DMS 273 treated with DMSO at 0.1 percent for 48 hours (cell line): ENCODE measurements around the gene DHX8.

ENCODE experiments used
- DNase-seq: peaks from one replicate; lab custom pipeline; 2025; lab: John Stamatoyannopoulos, UW

Gene DHX8

DNA sequence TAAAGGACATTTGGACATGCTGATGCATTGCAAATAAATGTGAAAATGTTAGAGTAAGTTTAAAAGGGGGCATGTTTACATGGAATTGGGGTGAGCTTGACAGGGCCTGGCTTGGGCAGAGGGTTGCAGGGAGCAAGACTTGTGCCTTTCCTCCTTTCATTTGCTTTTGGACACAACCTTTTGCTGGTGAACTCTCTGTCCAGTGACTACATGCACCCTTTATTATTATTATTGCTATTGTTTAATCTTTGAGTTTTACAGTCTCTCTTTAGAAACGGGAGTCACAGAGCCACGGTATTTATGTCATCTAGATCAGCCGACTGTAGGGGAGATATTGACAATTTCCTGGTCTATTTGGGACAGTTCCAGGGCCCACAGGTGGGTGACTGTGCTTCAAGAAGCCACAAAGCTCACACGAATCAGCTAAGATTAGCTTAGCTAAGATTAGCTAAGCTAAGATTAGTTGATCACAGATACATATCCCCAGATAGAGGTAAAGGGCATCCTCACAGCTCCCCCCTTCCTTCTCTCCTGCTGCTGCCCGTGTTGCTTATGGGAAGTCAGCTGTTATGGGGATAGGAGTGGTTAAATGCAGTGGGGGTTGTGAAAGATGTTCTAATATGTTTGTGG lies 91.2 kb downstream of the DHX8 start:
- DNase-seq = no peak
